Measurements from ENCODE around the gene CPED1.

The CPED1 gene

GRCh38 chr7:120988591-120989256 is at the start of gene CPED1:
Gene CPED1 (plus strand): TSS chr7:120988711. CDS start chr7:120989622, 911 bp downstream.
- DNase-seq (ENCODE audit: low read depth in 2 of 2): peak in 1 of 2 donors; percentile 4

- no peak for DNase-seq (ENCODE audit: low read depth in 2 of 2)
These were observed 49.2 kb upstream of the CPED1 start for GRCh38 chr7:120939345-120939744.

GRCh38 chr7:120941064-120941463 is 47.4 kb upstream of the CPED1 start:
- no peak for DNase-seq (ENCODE audit: low read depth in 2 of 2)

- DNase-seq (ENCODE audit: low read depth in 2 of 2): no peak
These were observed 46.7 kb upstream of the CPED1 start for GRCh38 chr7:120941856-120942255.

- no peak for DNase-seq (ENCODE audit: low read depth in 2 of 2)
These were observed 45.6 kb upstream of the CPED1 start for GRCh38 chr7:120942861-120943260.

GRCh38 chr7:120944826-120945562 is 43.5 kb upstream of the CPED1 start:
- DNase-seq (ENCODE audit: low read depth in 2 of 2): no peak

- no peak for DNase-seq (ENCODE audit: low read depth in 2 of 2)
These were observed 40.5 kb upstream of the CPED1 start for GRCh38 chr7:120947980-120948379.

GRCh38 chr7:120949393-120949911 is 39.1 kb upstream of the CPED1 start:
- no peak for DNase-seq (ENCODE audit: low read depth in 2 of 2)

GRCh38 chr7:120949998-120950538 is 38.4 kb upstream of the CPED1 start:
- no peak for DNase-seq (ENCODE audit: low read depth in 2 of 2)

- peak; percentile 91 for DNase-seq (ENCODE audit: low read depth in 2 of 2)
These were observed 37.8 kb upstream of the CPED1 start, which contains the start of gene ING3 for GRCh38 chr7:120950539-120951308. Gene ING3 (plus strand): TSS chr7:120950777. CDS start chr7:120950897, 120 bp downstream.

GRCh38 chr7:120951309-120951699 is 37.2 kb upstream of the CPED1 start:
- no peak for DNase-seq (ENCODE audit: low read depth in 2 of 2)

GRCh38 chr7:120951826-120952225 is 36.7 kb upstream of the CPED1 start:
- no peak for DNase-seq (ENCODE audit: low read depth in 2 of 2)

GRCh38 chr7:120955577-120956149 is 32.8 kb upstream of the CPED1 start:
- DNase-seq (ENCODE audit: low read depth in 2 of 2): no peak

GRCh38 chr7:120959929-120960484 is 28.5 kb upstream of the CPED1 start:
- no peak for DNase-seq (ENCODE audit: low read depth in 2 of 2)

- DNase-seq (ENCODE audit: low read depth in 2 of 2): no peak
These were observed 27.8 kb upstream of the CPED1 start for GRCh38 chr7:120960714-120961113.

- DNase-seq (ENCODE audit: low read depth in 2 of 2): no peak
These were observed 26.8 kb upstream of the CPED1 start for GRCh38 chr7:120961638-120962173.

- no peak for DNase-seq (ENCODE audit: low read depth in 2 of 2)
These were observed 24.4 kb upstream of the CPED1 start for GRCh38 chr7:120964088-120964487.

- DNase-seq (ENCODE audit: low read depth in 2 of 2): no peak
These were observed 21.6 kb upstream of the CPED1 start for GRCh38 chr7:120966961-120967360.

- DNase-seq (ENCODE audit: low read depth in 2 of 2): no peak
These were observed 14.7 kb upstream of the CPED1 start for GRCh38 chr7:120973849-120974248.

- DNase-seq (ENCODE audit: low read depth in 2 of 2): no peak
These were observed 8.6 kb upstream of the CPED1 start for GRCh38 chr7:120979765-120980499.
